Smooth muscle cell (in vitro differentiated cells): Measurements from ENCODE around the gene PPTC7. TPM values are rescaled to one million over a fixed set of nuclear protein-coding genes. Genes with fewer than 3 reads are reported as not detected.

Source experiments
- DNase-seq: peaks from one replicate; lab custom pipeline; 2025; ENCODE audit not compliant: unreplicated experiment; lab: John Stamatoyannopoulos, UW
- H2AFZ ChIP-seq: fragments of 200-600 bp; sonication (generic); 2 replicates; pipeline ENCODE4 v1.6.0; 2016; ENCODE audit warnings: antibody characterized with exemption, low read depth, mild to moderate bottlenecking
- H3F3A ChIP-seq: fragments of 200-600 bp; sonication (generic); 2 replicates; pipeline ENCODE4 v1.6.0; 2017; ENCODE audit warnings: antibody characterized with exemption, low read depth
- H3K27ac ChIP-seq: fragments of 200-600 bp; sonication (generic); 2 replicates; pipeline ENCODE4 v1.5.1; 2016; ENCODE audit warnings: low read depth, mild to moderate bottlenecking
- H3K27me3 ChIP-seq: fragments of 200-600 bp; sonication (generic); 2 replicates; pipeline ENCODE4 v1.6.1; 2016; ENCODE audit warnings: low read depth, mild to moderate bottlenecking
- H3K36me3 ChIP-seq: fragments of 200-600 bp; sonication (generic); 2 replicates; pipeline ENCODE4 v1.5.1; 2016; ENCODE audit warnings: low read depth
- H3K4me1 ChIP-seq: fragments of 200-600 bp; sonication (generic); 2 replicates; pipeline ENCODE4 v1.5.1; 2016; ENCODE audit warnings: low read depth
- H3K4me2 ChIP-seq: fragments of 200-600 bp; sonication (generic); 2 replicates; pipeline ENCODE4 v1.6.0; 2016; ENCODE audit warnings: mild to moderate bottlenecking
- H3K4me3 ChIP-seq: fragments of 200-600 bp; sonication (generic); 2 replicates; pipeline ENCODE4 v1.5.1; 2016; ENCODE audit warnings: mild to moderate bottlenecking
- H3K79me2 ChIP-seq: fragments of 200-600 bp; sonication (generic); 2 replicates; pipeline ENCODE4 v1.6.0; 2016; ENCODE audit warnings: low read depth, mild to moderate bottlenecking
- H3K9ac ChIP-seq: fragments of 200-600 bp; sonication (generic); 2 replicates; pipeline ENCODE4 v1.6.0; 2016; ENCODE audit warnings: low read depth
- H3K9me3 ChIP-seq: fragments of 200-600 bp; sonication (generic); replicated peaks from 2 replicates; pipeline ENCODE4 v1.5.1; 2016; ENCODE audit warnings: low read depth
- H4K20me1 ChIP-seq: fragments of 200-600 bp; sonication (generic); 2 replicates; pipeline ENCODE4 v1.6.0; 2016; ENCODE audit warnings: low read depth
- CTCF ChIP-seq: fragments of 200-600 bp; sonication (generic); IDR thresholded peaks from 2 replicates; pipeline ENCODE4 v1.5.1; 2017; ENCODE audit warnings: borderline replicate concordance, mild to moderate bottlenecking, antibody characterized with exemption; ENCODE audit not compliant: insufficient read depth, poor library complexity, severe bottlenecking
- WGBS: methylation state at CpG from one replicate; pipeline ENCODE4 v1.1.7; 2016; ENCODE audit warnings: low lambda C conversion rate; 5-methylcytosine and 5-hydroxymethylcytosine counted together
- polyA plus RNA-seq: library from polyadenylated mRNA; unstranded; fragments of >200 nt; fragmentation: Nextera tagmentation; extraction: Ambion mirVana; gene quantifications from 2 replicates; pipeline ENCODE4 v1.2.1, GENCODE V29; 2016
- total RNA-seq: library from RNA; depleted of rRNA; stranded (reverse); fragments of >200 nt; gene quantifications from 2 replicates; pipeline ENCODE4 v1.2.3, GENCODE V29; 2014

The PPTC7 gene
- total and polyA plus RNA-seq, 2 experiments from 2014 or later, result 3.6 to 8.9 TPM

DNA sequence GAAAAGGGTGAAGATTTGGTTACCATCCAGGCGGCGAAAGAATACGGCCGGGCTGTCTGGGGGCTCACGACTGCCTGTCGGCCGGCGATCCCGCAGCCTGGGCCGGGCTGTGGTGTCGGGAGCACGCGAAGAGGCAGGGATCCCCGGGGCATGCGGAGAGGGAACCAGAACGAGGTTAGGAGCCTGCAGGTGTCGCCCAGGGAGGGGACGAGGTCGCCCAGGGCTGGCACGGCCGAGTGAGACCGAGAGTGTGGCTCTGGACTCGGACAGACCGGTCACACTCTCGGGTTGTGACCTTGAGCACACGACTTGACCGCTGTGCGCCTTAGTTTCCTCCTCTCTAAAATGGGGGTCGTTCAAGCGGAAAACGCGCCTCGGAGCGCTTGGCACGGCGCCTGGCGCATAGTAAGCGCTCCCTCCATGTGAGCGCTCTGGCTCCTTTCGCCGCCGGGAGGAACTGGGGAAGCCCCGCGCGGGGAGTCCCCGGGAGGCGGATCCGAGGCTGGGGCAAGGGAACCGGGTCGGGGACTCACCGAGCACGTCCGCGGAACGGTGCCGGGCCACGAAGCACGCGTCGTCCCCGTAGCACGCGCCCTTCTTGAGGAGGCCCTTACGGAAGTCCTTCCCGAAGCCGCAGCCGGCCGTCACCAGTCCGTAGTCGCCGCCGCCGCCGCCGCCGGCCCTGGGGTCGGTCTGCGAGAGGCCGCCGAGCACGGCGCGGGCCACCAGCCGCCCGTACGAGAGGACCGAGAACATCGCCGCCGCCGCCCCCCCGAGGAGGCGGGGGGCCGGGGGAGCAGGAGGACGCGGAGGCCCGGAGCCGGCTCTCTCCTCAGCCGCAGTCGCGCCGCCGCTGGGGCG lies 612 bp downstream of the PPTC7 start:
- Histone ChIP-seq H2AFZ (peak overlapping the region; percentile 93), H3K79me2 (peaks cover 47% of the 10 kb centered on the region), H3K27ac (peak overlapping the region; percentile 15), H3K9ac (peak overlapping the region; percentile 77), H3K27me3 (no peaks in the 10 kb centered on the region), H3F3A (peaks cover 6% of the 10 kb centered on the region), H4K20me1 (peaks cover 48% of the 10 kb centered on the region), H3K9me3 (no peaks in the 10 kb centered on the region), H3K4me2 (peak overlapping the region; percentile 91), H3K4me1 (peaks cover 12% of the 10 kb centered on the region), H3K36me3 (no peaks in the 10 kb centered on the region), H3K4me3 (peak overlapping the region; percentile 96)
- WGBS, result 2% methylated on average over 84 of the region's 104 CpGs
- peak; percentile 54 for DNase-seq
- TF ChIP-seq CTCF, result no peak

DNA sequence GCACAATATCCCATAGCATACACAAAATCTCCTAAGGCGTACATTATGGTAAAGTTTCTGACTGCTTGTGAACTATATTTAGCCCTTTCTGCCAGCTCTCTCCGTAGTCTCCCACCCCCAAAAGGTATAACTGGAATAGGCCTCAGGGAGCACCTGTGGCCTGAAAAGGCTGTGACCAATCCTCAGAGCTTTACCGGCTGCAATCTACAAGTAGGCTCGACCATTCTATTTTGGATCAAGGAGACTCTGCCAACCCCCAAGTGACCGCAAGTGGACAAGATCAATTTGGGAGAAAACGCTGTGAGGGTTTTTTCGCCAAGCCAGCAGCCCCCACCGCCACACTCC lies 1.2 kb downstream of the PPTC7 start:
- H2AFZ ChIP-seq, result no peak overlapping the region
- peaks cover 6% of the 10 kb centered on the region for H3F3A ChIP-seq
- peaks cover 53% of the 10 kb centered on the region for H3K79me2 ChIP-seq
- peak overlapping the region; percentile 96 for H3K4me3 ChIP-seq
- no peaks in the 10 kb centered on the region for H3K36me3 ChIP-seq
- H3K9ac ChIP-seq, result peak overlapping the region; percentile 77
- no peak for DNase-seq
- TF ChIP-seq CTCF, result no peak
- no peaks in the 10 kb centered on the region for H3K9me3 ChIP-seq
- H3K4me1 ChIP-seq, result peaks cover 17% of the 10 kb centered on the region
- no peaks in the 10 kb centered on the region for H3K27me3 ChIP-seq
- WGBS, result 8% methylated on average over 8 of the region's 8 CpGs
- H3K27ac ChIP-seq, result peak overlapping the region; percentile 15
- peak overlapping the region; percentile 91 for H3K4me2 ChIP-seq
- H4K20me1 ChIP-seq, result peaks cover 54% of the 10 kb centered on the region

DNA sequence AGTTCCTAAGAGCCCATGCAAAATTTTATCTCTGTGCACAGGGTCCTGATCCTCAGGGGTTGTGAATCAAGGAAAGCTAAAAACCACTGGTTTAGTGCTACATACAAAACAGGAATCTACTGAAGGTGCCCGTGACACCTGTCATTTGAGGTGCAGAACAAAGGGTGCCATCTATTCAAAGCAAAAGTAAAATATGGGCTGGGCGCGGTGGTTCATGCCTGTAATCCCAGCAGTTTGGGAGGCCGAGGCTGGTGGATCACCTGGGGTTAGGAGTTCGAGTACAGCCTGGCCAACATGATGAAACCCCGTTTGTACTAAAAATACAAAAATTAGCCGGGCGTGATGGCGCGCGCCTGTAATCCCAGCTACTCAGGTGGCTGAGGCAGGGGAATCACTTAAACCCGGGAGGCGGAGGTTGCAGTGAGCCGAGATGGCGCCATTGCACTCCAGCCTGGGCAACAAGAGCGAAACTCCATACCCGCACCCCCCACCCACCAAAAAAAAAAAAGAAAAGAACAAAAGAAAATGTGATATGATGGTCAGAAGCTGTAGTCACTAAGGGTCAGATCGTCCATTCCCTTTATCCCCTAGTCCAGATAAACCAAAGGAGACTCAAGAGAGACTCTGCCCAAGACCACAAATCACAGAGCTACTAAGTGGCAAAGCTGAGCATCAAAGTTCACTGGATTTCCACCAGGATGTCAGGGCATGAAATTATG lies 3.4 kb downstream of the PPTC7 start:
- no peak for DNase-seq
- Histone ChIP-seq H3K4me2 (no peak overlapping the region), H3K27me3 (no peaks in the 10 kb centered on the region), H3K79me2 (peaks cover 75% of the 10 kb centered on the region), H3K9ac (no peak overlapping the region), H3K4me3 (no peak overlapping the region), H3K4me1 (peaks cover 17% of the 10 kb centered on the region), H2AFZ (no peak overlapping the region), H4K20me1 (peaks cover 75% of the 10 kb centered on the region), H3F3A (peaks cover 6% of the 10 kb centered on the region), H3K27ac (no peak overlapping the region), H3K9me3 (no peaks in the 10 kb centered on the region), H3K36me3 (no peaks in the 10 kb centered on the region)
- no peak for TF ChIP-seq CTCF
- 96% methylated on average over 14 of the region's 18 CpGs for WGBS
